ENCODE data around the gene PDZD11.
A peak's percentile ranks its signal among the peaks of the same experiment; 100 is the strongest.
"Not testable (repeated sequence)": the region's sequence is repeated elsewhere in the genome, so short reads cannot be mapped to it uniquely, and the experiment has no call there.

Gene PDZD11, protein sequence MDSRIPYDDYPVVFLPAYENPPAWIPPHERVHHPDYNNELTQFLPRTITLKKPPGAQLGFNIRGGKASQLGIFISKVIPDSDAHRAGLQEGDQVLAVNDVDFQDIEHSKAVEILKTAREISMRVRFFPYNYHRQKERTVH

DNA sequence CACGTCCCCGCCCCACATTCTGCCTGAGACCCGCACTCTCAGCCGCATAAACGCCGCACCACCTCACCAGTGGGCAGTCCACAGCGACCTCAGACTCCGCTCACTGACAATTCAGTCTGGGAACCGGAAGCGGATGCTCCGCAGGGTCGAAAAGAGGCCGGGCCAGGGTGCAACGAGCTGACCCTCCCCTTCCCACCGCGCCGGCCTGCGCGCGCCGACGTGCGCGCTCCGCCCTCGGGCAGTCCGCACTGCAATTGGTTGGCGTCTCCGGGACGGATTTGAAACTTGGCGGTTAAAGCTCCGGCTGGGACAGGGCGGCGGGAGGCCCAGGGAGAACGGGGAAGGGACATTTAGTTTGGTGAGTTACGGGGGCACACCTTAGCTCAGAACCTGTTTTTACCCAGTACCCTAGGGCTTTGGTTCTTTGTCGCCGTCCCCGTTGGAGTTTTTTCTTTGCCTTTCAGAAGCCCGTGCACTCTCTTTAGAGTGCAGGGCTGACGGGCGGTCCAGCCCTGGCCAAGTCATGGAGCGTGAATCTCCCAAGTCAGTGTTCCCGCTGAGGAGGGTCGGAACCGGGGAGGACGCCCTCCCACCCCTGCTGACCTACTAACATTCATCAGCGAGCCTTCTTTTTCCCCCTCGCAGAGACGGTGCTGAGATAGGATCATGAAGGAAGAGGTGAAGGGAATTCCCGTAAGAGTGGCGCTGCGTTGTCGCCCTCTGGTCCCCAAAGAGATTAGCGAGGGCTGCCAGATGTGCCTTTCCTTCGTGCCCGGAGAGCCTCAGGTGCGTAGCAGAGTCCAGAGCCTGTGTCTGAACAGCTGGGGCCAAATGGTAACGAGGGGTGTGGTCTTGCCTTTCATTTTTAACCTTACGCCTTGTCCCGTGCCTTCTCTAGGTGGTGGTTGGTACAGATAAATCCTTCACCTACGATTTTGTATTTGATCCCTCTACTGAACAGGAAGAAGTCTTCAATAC lies at the start of gene PDZD11, which contains the start of gene KIF4A:
PDZD11 (minus strand) TSS at position 135 of the 978 bp plus-strand sequence. CDS start 586 bp downstream, outside the sequence.
KIF4A (plus strand) TSS at position 312 of the 978 bp plus-strand sequence; CDS start at position 667, 355 bp downstream.
- peak; percentile 38 for DNase-seq (ENCODE audit: low read depth, low spot score)

- no peak for DNase-seq (ENCODE audit: low read depth, low spot score)
These were observed 48.6 kb upstream of the PDZD11 start for GRCh38 chrX:70338290-70338689.

GRCh38 chrX:70336767-70337166 lies 47.0 kb upstream of the PDZD11 start:
- DNase-seq (ENCODE audit: low read depth, low spot score), result no peak

DNA sequence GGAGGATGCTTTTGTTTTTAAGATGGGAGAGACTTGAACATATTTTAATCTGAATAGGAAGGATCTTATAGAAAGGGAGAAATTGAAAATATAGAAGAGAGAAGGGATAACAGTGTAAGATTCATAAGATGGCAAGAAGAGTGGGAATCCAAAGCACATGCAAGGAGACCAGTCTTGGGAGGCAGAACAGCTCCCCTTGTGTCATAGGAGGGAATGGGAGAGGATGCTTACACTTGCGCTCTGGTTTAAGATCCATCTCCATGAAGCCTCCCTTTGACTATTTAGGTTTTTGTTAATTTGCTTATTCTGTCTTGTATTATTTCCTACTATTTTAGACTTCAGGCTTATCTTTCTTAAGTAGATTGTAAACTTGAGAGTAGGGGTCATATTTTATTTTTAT lies 42.9 kb upstream of the PDZD11 start:
- DNase-seq (ENCODE audit: low read depth, low spot score), result no peak

GRCh38 chrX:70331161-70331560 lies 41.4 kb upstream of the PDZD11 start:
- DNase-seq (ENCODE audit: low read depth, low spot score), result no peak

- DNase-seq (ENCODE audit: low read depth, low spot score), result no peak
These were observed 34.6 kb upstream of the PDZD11 start for GRCh38 chrX:70324326-70324725.

DNA sequence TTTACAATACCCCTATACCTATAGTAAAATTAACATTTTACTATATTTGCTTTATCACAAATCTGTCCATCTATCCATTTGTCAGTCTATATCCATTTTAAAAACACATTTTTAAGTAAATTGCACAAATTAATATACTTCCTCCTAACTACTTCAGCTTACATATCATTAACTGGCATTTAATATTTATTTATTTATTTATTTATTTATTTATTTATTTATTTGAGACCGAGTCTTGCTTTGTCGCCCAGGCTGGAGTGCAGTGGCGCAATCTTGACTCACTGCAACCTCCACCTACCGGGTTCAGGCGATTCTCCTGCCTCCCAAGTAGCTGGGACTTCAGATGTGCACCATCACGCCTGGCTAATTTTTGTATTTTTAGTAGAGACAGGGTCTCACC lies 33.9 kb upstream of the PDZD11 start:
- not testable (repeated sequence) for DNase-seq (ENCODE audit: low read depth, low spot score)

DNA sequence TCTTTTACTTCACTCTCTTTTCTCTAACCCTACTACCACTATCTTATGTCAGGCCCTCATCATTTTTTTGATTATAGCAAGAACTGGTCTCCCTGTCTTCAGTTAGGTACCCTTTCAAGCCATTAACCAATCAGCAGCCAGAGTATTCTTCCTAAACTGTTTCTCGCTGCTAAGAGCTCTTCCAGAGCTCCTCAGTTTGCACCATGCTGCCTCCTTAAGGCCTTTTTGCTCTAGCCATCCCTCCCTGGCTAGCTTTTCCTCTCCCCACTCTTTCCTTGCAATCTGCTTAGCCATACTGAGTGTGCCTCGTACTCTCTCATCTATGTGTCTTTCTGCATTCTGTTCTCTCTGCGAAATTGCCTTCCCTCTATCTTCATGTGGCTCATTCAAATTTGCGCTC lies 33.1 kb upstream of the PDZD11 start:
- no peak for DNase-seq (ENCODE audit: low read depth, low spot score)

GRCh38 chrX:70313503-70313902 lies 23.8 kb upstream of the PDZD11 start:
- DNase-seq (ENCODE audit: low read depth, low spot score), result no peak

DNA sequence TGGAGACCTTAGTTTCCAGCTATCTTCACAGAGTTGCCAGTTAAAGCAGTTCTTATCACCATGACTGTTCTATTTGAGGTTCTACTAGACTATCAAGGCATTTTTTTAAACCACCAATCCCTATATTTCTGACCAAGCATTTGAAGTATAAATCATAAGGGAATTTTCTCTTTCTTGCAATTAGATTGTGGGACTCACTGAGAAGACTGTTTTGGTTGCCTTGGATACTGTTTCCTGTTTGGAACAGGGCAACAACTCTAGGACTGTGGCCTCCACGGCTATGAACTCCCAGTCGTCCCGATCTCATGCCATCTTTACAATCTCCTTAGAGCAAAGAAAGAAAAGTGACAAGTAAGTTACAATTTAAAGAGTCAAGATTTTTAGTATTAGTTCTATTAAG lies 12.0 kb upstream of the PDZD11 start:
- no peak for DNase-seq (ENCODE audit: low read depth, low spot score)

GRCh38 chrX:70293621-70294020 lies 3.9 kb upstream of the PDZD11 start:
- DNase-seq (ENCODE audit: low read depth, low spot score), result no peak

DNA sequence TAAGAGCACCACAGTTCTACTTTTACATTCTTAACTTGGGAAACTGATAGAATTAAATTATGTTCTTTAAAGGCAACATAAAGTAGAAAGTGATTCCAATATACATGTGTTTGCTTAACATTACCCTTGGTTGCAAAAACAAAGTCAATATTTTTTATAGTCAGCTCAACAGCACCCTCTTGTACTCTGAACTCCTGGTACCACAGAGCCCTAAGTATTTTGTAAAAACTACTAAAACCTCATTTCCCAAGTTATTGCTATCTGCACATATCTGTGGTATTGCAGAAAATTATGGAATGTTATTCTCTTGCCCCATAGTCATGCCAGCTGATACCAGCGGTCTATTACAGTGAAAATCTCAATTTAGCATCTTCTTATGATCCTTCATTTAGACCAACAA lies 3.1 kb upstream of the PDZD11 start:
- DNase-seq (ENCODE audit: low read depth, low spot score), result no peak

DNA sequence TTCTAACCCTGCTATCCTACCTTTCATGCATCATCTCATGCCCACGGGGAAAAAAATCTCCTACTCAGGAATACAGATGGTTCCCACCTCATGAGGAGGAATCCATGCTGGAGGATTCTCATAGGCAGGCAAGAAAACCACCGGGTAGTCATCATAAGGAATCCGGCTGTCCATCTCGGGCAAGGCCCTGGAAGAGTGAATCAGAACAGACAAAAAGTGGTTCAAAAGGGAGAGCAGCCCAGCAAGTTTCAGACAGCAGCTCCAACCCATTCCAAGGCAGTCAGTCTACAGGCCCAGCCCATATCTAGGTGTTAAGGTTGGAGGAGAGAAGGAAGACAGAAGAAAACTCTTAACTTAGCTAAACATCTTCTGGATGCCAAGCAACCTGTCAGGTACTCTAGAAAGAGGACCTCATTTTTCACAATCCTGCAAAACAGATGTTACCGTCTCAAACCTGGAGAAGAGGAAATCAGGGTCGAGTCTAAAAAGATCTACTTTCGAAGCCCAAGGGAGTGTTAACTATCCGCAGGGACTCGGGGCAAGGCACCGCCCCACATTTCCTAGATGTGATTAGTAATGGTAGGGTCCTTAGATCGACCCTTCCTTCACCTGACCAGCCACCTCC lies 447 bp downstream of the PDZD11 start:
- no peak for DNase-seq (ENCODE audit: low read depth, low spot score)

DNA sequence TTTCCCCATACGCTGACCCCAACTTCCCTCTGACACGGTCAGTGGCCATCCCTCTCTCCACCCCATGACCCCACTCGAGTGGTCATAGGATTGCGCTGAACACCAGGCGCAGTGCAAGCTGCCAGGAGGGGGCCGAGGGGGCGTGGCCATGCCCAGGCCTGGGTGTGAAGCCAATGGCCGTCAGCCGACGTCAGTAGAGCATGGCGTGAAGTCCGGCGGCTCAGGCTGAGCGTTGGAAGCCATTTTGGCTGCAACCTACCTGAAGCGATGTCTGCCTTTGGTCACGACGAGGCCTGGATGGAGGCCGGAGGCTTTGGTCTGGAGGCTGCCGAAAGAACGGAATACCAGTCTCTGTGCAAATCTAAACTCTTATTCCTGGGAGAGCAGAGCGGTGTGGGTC lies 7.8 kb downstream of the PDZD11 start, which contains the start of gene RAB41:
RAB41 (plus strand) TSS at position 222 of the 400 bp plus-strand sequence; CDS start at position 268, 46 bp downstream.
- no peak for DNase-seq (ENCODE audit: low read depth, low spot score)

DNA sequence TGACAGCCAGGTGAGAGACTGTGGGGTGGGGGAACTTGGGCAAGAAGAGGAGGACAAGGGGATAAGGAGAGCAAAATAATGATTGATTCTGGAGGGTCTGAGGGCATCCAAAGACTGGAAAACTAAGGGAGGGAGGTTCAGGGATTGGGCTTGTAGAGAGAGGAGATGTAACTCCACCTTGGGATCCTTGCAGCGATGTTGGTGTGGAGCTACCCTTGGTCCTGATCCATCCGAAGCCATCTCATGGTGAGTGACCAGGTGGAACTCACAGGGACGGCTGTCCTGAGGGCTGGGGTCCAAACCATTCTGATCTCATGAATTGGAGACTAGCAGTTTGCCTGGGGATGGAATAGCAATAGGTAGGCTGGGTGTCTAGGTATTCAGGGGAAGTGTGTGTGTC lies 9.2 kb downstream of the PDZD11 start:
- DNase-seq (ENCODE audit: low read depth, low spot score), result no peak

- DNase-seq (ENCODE audit: low read depth, low spot score), result no peak
These were observed 10.6 kb downstream of the PDZD11 start for GRCh38 chrX:70279081-70279480.

GRCh38 chrX:70274029-70274428 lies 15.7 kb downstream of the PDZD11 start:
- DNase-seq (ENCODE audit: low read depth, low spot score), result not testable (repeated sequence)

DNA sequence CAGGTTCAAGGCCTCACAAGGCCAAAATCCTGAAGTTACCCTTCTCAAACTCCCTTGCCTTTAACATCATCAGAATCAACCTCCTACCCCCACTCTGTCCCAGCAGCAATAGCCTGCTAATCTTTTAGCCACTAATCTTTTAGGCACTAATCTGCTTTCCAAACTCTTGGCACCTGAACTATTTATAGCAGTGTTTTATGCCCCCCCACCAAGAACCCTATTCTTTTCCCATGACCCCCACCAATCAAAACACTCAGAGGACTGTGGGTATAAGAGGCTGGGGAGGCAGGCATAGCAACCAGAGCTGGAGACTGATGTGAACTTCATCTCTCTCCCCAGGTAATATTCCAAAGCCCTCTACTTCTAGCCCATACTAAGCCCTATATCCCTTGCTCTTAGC lies 21.7 kb downstream of the PDZD11 start, which contains the start of gene ARR3:
ARR3 (plus strand) TSS at position 301 of the 400 bp plus-strand sequence. CDS start 1,052 bp downstream, outside the sequence.
- DNase-seq (ENCODE audit: low read depth, low spot score), result no peak

DNA sequence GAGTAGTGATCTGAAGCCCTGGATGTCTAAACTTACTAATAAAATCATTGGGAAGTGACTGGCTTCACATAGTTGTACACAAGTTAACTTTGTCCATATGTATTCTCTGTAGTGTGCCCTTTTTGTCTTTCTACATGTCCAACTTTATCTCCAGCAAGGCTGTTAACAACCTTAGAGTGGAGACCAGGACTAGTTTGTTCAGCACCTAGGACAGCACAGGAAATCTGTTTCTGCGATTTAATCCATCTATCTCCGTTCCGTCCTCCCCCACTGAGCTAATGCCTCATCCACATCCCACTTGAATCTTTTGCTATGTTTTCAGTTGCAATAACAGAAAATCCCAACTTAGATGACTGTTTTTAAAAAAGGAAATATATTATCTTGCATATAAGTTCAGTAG lies 24.9 kb downstream of the PDZD11 start:
- no peak for DNase-seq (ENCODE audit: low read depth, low spot score)

DNA sequence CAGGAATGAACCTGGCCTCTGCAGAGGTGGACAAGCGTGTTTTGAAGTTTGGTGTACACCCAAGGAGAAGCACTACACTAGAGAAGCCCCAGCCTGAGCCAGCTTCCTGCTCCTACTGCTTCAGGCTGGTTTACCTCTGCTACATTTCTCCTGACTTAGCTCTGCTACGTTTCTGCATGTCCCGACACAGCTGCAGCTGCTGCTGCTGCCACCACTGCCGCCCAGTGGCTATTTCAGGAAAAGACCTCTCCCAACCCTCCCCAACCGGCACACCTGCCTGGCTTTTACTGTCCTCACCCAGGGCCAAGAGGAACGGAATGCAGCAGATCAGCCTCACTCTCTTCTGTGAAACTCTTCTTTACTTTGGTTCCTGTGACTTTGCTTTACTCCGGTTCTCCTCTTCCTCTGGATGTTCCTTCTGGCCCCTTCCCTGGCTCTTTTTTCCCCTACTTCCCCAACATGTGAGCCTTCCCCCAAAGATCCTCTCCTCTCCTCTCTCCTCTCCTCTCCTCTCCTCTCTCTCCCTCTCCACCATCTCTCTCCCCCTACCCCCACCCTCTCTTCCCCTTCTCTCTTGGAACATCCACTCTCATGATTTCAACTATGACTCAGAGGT lies 26.7 kb downstream of the PDZD11 start:
- peak; percentile 17 for DNase-seq (ENCODE audit: low read depth, low spot score)

GRCh38 chrX:70260104-70260503 lies 29.6 kb downstream of the PDZD11 start, which contains the start of gene P2RY4:
Gene P2RY4 (minus strand): TSS chrX:70260204. CDS start chrX:70259624, 580 bp downstream.
- no peak for DNase-seq (ENCODE audit: low read depth, low spot score)

All from iPS DF 19.7 (cell line).